Measurements from ENCODE around the gene SMOC2.

The SMOC2 gene

GRCh38 chr6:168660400-168660945, 219.5 kb downstream of the SMOC2 start:
- Histone ChIP-seq H3K36me3 (replicated peaks) (no peaks in the 10 kb centered on the region), H3K27me3 (ENCODE audit: low read depth) (no peaks in the 10 kb centered on the region), H3K9me3 (no peaks in the 10 kb centered on the region), H3K4me3 (no peak overlapping the region), H3K4me1 (no peaks in the 10 kb centered on the region)
- no peak for DNase-seq (ENCODE audit: low spot score in 2 of 2)
- in situ Hi-C loops (cut with MboI; ENCODE audit: low sequenced_read_pairs), result no loop called here

DNA sequence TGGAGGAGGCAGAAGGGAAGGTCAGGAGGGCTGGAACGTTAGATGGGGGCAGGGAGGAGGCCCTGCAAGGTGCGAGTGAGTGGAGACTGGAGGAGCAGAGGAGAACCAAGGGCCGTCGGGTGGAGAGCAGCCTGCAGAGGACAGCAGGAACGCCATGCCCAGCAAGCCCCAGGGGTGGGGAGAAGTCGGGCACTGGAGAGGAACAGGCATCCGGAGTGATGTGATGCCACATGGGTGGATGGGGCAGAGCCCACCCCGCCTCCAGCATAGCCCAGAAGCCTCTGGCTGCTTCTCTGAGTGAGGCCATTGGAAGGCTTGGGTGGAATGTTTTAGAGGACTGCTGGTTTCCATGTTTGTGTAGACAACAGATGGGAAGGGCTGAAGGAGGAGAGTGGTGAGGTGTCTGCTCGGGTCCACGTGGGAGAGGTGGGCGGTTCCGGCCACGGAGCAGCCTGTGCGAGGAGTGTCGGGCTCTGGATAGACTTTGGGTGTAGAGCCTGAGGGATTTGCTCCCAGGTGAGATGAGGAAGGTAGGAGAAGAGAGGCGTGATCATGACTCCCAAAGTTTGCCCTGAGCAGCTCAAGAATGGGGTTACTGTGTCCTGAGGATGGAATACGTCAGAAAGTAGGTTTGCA, 221.4 kb downstream of the SMOC2 start:
- Histone ChIP-seq H3K4me3 (no peak overlapping the region), H3K27me3 (ENCODE audit: low read depth) (no peaks in the 10 kb centered on the region), H3K36me3 (replicated peaks) (no peaks in the 10 kb centered on the region), H3K4me1 (peaks cover 6% of the 10 kb centered on the region; the same call in 1 of the 2 replicates), H3K9me3 (no peaks in the 10 kb centered on the region)
- in situ Hi-C loops (cut with MboI; ENCODE audit: low sequenced_read_pairs), result no loop called here
- no peak for DNase-seq (ENCODE audit: low spot score in 2 of 2)

DNA sequence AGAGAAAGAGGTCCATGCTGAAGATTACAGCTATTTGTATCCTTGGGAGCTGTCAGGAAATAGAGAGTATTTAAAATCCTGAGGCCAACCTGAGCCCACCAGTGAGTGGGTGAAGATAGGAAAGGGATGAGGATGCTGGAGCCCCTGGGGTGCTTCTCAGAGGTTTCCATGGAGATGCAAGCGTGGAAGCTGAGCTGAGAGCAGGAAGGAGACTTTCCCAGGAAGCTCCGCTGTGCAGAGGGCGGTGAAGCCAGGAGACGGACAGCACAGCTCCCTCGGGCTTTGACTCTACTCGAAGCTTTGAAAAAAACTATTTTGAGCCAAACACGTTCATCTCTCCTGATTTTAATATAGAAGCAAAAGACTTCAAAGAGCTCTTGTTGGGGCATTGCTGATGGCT, 222.1 kb downstream of the SMOC2 start:
- in situ Hi-C loops (cut with MboI; ENCODE audit: low sequenced_read_pairs), result no loop called here
- Histone ChIP-seq H3K36me3 (replicated peaks) (no peaks in the 10 kb centered on the region), H3K4me3 (no peak overlapping the region), H3K4me1 (peaks cover 6% of the 10 kb centered on the region; the same call in 1 of the 2 replicates), H3K27me3 (ENCODE audit: low read depth) (no peaks in the 10 kb centered on the region), H3K9me3 (no peaks in the 10 kb centered on the region)
- DNase-seq (ENCODE audit: low spot score in 2 of 2), result no peak

DNA sequence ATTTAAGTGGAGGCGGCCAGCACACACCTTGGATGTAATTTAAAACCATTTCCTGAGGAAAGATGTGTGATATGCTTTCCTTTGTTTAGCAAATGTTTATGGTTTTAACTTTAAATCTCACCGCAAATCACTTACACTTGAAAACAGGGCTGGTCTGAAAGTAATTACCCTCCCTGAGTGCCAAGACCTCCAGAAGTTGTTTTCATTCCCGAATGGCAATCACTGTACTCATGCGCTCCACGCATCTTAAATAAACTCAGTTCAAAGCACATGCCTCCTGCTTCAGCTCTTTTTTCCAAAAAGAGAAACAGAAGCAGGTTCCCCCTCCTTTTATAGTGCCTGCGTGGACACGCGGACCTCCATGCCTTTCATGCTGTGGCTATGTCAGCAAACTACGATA, 224.0 kb downstream of the SMOC2 start:
- in situ Hi-C loops (cut with MboI; ENCODE audit: low sequenced_read_pairs), result no loop called here
- no peak for DNase-seq (ENCODE audit: low spot score in 2 of 2)
- peaks cover 6% of the 10 kb centered on the region; the same call in 1 of the 2 replicates for H3K4me1 ChIP-seq
- H3K27me3 ChIP-seq (ENCODE audit: low read depth), result no peaks in the 10 kb centered on the region
- H3K36me3 ChIP-seq (replicated peaks), result no peaks in the 10 kb centered on the region
- H3K9me3 ChIP-seq, result no peaks in the 10 kb centered on the region
- H3K4me3 ChIP-seq, result no peak overlapping the region

- DNase-seq (ENCODE audit: low spot score in 2 of 2), result peak in 1 of 2 experiments; percentile 52
- Histone ChIP-seq H3K9me3 (no peaks in the 10 kb centered on the region), H3K4me1 (peaks cover 6% of the 10 kb centered on the region; the same call in 1 of the 2 replicates), H3K27me3 (ENCODE audit: low read depth) (no peaks in the 10 kb centered on the region), H3K4me3 (no peak overlapping the region), H3K36me3 (replicated peaks) (no peaks in the 10 kb centered on the region)
- in situ Hi-C loops (cut with MboI; ENCODE audit: low sequenced_read_pairs), result no loop called here
Measured at GRCh38 chr6:168666170-168666569, 225.2 kb downstream of the SMOC2 start.

- H3K27me3 ChIP-seq (ENCODE audit: low read depth), result no peaks in the 10 kb centered on the region
- no peaks in the 10 kb centered on the region for H3K9me3 ChIP-seq
- in situ Hi-C loops (cut with MboI; ENCODE audit: low sequenced_read_pairs), result no loop called here
- no peak overlapping the region for H3K4me3 ChIP-seq
- DNase-seq (ENCODE audit: low spot score in 2 of 2), result peak; percentile 3 to 41
- no peaks in the 10 kb centered on the region for H3K36me3 ChIP-seq (replicated peaks)
- peaks cover 6% of the 10 kb centered on the region; the same call in 1 of the 2 replicates for H3K4me1 ChIP-seq
Measured at GRCh38 chr6:168666699-168667427, 225.9 kb downstream of the SMOC2 start.

DNA sequence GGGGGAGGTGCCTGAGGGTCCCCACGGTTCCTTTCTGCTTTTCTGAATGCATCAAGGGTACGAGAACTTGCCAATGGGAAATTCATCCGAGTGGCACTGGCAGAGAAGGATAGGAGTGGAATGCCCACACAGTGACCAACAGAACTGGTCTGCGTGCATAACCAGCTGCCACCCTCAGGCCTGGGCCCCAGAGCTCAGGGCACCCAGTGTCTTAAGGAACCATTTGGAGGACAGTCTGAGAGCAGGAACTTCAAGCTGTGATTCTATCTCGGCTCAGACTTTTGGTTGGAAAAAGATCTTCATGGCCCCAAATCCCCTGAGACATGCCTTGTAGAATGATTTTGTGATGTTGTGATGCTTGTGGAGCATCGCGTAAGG, 226.4 kb downstream of the SMOC2 start:
- Histone ChIP-seq H3K9me3 (no peaks in the 10 kb centered on the region), H3K4me3 (no peak overlapping the region), H3K4me1 (peaks cover 6% of the 10 kb centered on the region; the same call in 1 of the 2 replicates), H3K36me3 (replicated peaks) (no peaks in the 10 kb centered on the region), H3K27me3 (ENCODE audit: low read depth) (no peaks in the 10 kb centered on the region)
- DNase-seq (ENCODE audit: low spot score in 2 of 2), result no peak
- in situ Hi-C loops (cut with MboI; ENCODE audit: low sequenced_read_pairs), result no loop called here

DNA sequence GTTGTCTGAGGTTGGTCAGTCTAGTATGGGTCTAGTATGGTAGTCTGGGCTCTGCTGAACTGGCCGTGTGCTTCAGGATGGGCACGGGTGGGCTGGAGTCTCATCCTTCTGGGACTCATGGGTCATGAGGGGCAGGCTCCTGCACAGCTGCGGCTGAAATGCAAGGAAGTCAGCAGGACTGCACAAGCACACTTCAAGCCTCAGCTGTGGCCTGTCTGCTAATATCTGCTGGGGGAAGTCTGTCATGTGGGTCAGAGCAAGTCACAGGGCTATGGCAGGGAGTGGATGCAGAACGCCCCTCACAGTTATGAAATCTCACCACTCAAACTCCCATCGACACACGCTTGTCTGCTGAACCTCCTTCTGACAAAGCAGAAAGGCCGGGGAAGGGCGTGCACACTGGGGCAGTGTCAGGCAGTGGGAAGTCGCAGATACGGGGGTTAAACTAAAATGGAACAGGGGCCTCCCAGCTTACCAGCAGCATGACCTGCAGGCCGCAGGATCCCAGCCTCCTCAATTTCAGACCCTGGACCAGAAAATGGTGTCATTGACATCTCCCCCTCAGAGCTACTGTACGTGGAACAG, 229.5 kb downstream of the SMOC2 start:
- in situ Hi-C loops (cut with MboI; ENCODE audit: low sequenced_read_pairs), result no loop called here
- H3K27me3 ChIP-seq (ENCODE audit: low read depth), result no peaks in the 10 kb centered on the region
- no peaks in the 10 kb centered on the region for H3K9me3 ChIP-seq

GRCh38 chr6:168671028-168671862, 230.3 kb downstream of the SMOC2 start:
- in situ Hi-C loops (cut with MboI; ENCODE audit: low sequenced_read_pairs), result no loop called here
- Histone ChIP-seq H3K9me3 (no peaks in the 10 kb centered on the region), H3K4me3 (no peak overlapping the region), H3K4me1 (peaks cover 6% of the 10 kb centered on the region; the same call in 1 of the 2 replicates), H3K36me3 (replicated peaks) (no peaks in the 10 kb centered on the region), H3K27me3 (ENCODE audit: low read depth) (no peaks in the 10 kb centered on the region)
- no peak for DNase-seq (ENCODE audit: low spot score in 2 of 2)

More for the DNA sequence above, 229.5 kb downstream of the SMOC2 start:
- DNase-seq (ENCODE audit: low spot score in 2 of 2), result no peak
- H3K36me3 ChIP-seq (replicated peaks), result no peaks in the 10 kb centered on the region
- peaks cover 6% of the 10 kb centered on the region; the same call in 1 of the 2 replicates for H3K4me1 ChIP-seq
- no peak overlapping the region for H3K4me3 ChIP-seq

- no peaks in the 10 kb centered on the region for H3K36me3 ChIP-seq (replicated peaks)
- H3K4me1 ChIP-seq, result peaks cover 3% of the 10 kb centered on the region; the same call in 1 of the 2 replicates
- no peak overlapping the region for H3K4me3 ChIP-seq
- no peaks in the 10 kb centered on the region for H3K27me3 ChIP-seq (ENCODE audit: low read depth)
- in situ Hi-C loops (cut with MboI; ENCODE audit: low sequenced_read_pairs), result no loop called here
- DNase-seq (ENCODE audit: low spot score in 2 of 2), result no peak
- no peaks in the 10 kb centered on the region for H3K9me3 ChIP-seq
Measured at GRCh38 chr6:168671863-168672546, 231.0 kb downstream of the SMOC2 start.

GRCh38 chr6:168674595-168674994, 233.6 kb downstream of the SMOC2 start:
- Histone ChIP-seq H3K4me3 (no peak overlapping the region), H3K36me3 (replicated peaks) (no peaks in the 10 kb centered on the region), H3K4me1 (no peaks in the 10 kb centered on the region), H3K9me3 (no peaks in the 10 kb centered on the region), H3K27me3 (ENCODE audit: low read depth) (no peaks in the 10 kb centered on the region)
- in situ Hi-C loops (cut with MboI; ENCODE audit: low sequenced_read_pairs), result no loop called here
- DNase-seq (ENCODE audit: low spot score in 2 of 2), result no peak

DNA sequence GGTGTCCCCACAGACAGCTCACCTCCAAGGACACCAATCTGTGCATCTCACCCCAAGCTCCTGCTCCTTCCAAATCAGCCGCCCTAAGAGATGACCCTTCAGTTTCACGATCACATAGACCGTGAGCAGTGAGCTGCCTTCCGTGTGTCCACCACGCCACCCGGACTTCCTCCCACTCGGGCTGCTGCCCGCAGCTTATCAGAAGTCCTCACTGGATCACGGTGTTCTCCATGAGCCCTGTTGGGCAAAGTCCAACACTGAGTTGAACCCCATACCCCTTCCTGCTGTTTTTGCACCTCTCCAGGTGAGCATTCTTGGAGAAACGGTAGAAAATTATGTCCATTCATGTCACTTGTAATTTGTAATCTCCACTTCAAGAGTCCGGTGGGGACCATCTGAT, 234.4 kb downstream of the SMOC2 start:
- no peak overlapping the region for H3K4me3 ChIP-seq
- H3K36me3 ChIP-seq (replicated peaks), result no peaks in the 10 kb centered on the region
- no peaks in the 10 kb centered on the region for H3K9me3 ChIP-seq
- no peaks in the 10 kb centered on the region for H3K4me1 ChIP-seq
- in situ Hi-C loops (cut with MboI; ENCODE audit: low sequenced_read_pairs), result no loop called here
- no peak for DNase-seq (ENCODE audit: low spot score in 2 of 2)
- no peaks in the 10 kb centered on the region for H3K27me3 ChIP-seq (ENCODE audit: low read depth)

Measured in HAP-1 (cell line).